HG03469 (cell line): ENCODE results near the gene SYT8.
"Not testable (repeated sequence)": the region's sequence is repeated elsewhere in the genome, so short reads cannot be mapped to it uniquely, and the experiment has no call there.

Source experiments
- ATAC-seq: cut with Tn5 transposase; IDR thresholded peaks from one replicate; pipeline ENCODE4 v1.9.1; 2021; ENCODE audit warnings: mild to moderate bottlenecking, moderate library complexity, moderate number of reproducible peaks; ENCODE audit not compliant: unreplicated experiment

Gene SYT8

GRCh38 chr11:1834779-1835670 lies at the start of gene SYT8:
Gene SYT8, plus strand, starts transcription at chr11:1834990. Its CDS starts 116 bp downstream, at chr11:1835106.
- ATAC-seq, result no peak

- no peak for ATAC-seq
Measured at GRCh38 chr11:1785749-1786413, 48.9 kb upstream of the SYT8 start.

- ATAC-seq, result no peak
Measured at GRCh38 chr11:1786466-1786865, 48.3 kb upstream of the SYT8 start.

- no peak for ATAC-seq
Measured at GRCh38 chr11:1791912-1792311, 42.9 kb upstream of the SYT8 start.

GRCh38 chr11:1792461-1792860 lies 42.3 kb upstream of the SYT8 start:
- no peak for ATAC-seq

- no peak for ATAC-seq
Measured at GRCh38 chr11:1793081-1793480, 41.7 kb upstream of the SYT8 start.

- ATAC-seq, result no peak
Measured at GRCh38 chr11:1796413-1797011, 38.3 kb upstream of the SYT8 start.

- no peak for ATAC-seq
Measured at GRCh38 chr11:1797391-1798125, 37.2 kb upstream of the SYT8 start.

- no peak for ATAC-seq
Measured at GRCh38 chr11:1803246-1803645, 31.5 kb upstream of the SYT8 start.

- ATAC-seq, result not testable (repeated sequence)
Measured at GRCh38 chr11:1803835-1804519, 30.8 kb upstream of the SYT8 start.

GRCh38 chr11:1805525-1805924 lies 29.3 kb upstream of the SYT8 start:
- ATAC-seq, result no peak

- no peak for ATAC-seq
Measured at GRCh38 chr11:1807264-1807995, 27.4 kb upstream of the SYT8 start.

- ATAC-seq, result no peak
Measured at GRCh38 chr11:1810761-1811160, 24.0 kb upstream of the SYT8 start.

- no peak for ATAC-seq
Measured at GRCh38 chr11:1812274-1812673, 22.5 kb upstream of the SYT8 start.

- ATAC-seq, result no peak
Measured at GRCh38 chr11:1812801-1813200, 22.0 kb upstream of the SYT8 start.

- ATAC-seq, result not testable (repeated sequence)
Measured at GRCh38 chr11:1813356-1813755, 21.4 kb upstream of the SYT8 start.

GRCh38 chr11:1814691-1815090 lies 20.1 kb upstream of the SYT8 start:
- ATAC-seq, result no peak

GRCh38 chr11:1815311-1815710 lies 19.5 kb upstream of the SYT8 start:
- no peak for ATAC-seq

- ATAC-seq, result no peak
Measured at GRCh38 chr11:1815751-1816150, 19.0 kb upstream of the SYT8 start.

- ATAC-seq, result no peak
Measured at GRCh38 chr11:1817000-1817399, 17.8 kb upstream of the SYT8 start.
